WERI-Rb-1 (cell line): ENCODE measurements around the gene CLIC3.

ENCODE experiments used
- DNase-seq: peaks from one replicate; pipeline ENCODE4 v3.0.0-alpha.2; 2020
- H3K27ac ChIP-seq: fragments of 250-450 bp; sonication (Bioruptor Pico); 2 replicates; pipeline ENCODE4 v1.5.1; 2020; ENCODE audit warnings: mild to moderate bottlenecking, moderate library complexity
- H3K27me3 ChIP-seq: fragments of 250-450 bp; sonication (Bioruptor Pico); 2 replicates; pipeline ENCODE4 v1.5.1; 2021; ENCODE audit warnings: mild to moderate bottlenecking, low read depth, moderate library complexity; ENCODE audit not compliant: insufficient read depth, severe bottlenecking
- H3K36me3 ChIP-seq: fragments of 250-450 bp; sonication (Bioruptor Pico); 2 replicates; pipeline ENCODE4 v1.5.1; 2020; ENCODE audit warnings: mild to moderate bottlenecking, moderate library complexity
- H3K4me3 ChIP-seq: 2 replicates; pipeline ENCODE4 v1.5.1; 2011; ENCODE audit warnings: low read depth, mild to moderate bottlenecking, control low read depth, low read length
- H3K9me3 ChIP-seq: fragments of 250-450 bp; sonication (Bioruptor Pico); 2 replicates; pipeline ENCODE4 v1.5.1; 2021; ENCODE audit warnings: mild to moderate bottlenecking, moderate library complexity; ENCODE audit not compliant: severe bottlenecking
- CTCF ChIP-seq: IDR thresholded peaks from 2 replicates; pipeline ENCODE4 v1.5.1; 2011; ENCODE audit warnings: low read depth, mild to moderate bottlenecking, control low read depth, inconsistent platforms, low read length

Gene CLIC3

GRCh38 chr9:136972335-136972734, 24.0 kb downstream of the CLIC3 start:
- DNase-seq = no peak
- Histone ChIP-seq H3K27ac (no peak overlapping the region), H3K27me3 (no peaks in the 10 kb centered on the region), H3K9me3 (no peaks in the 10 kb centered on the region), H3K36me3 (no peaks in the 10 kb centered on the region), H3K4me3 (no peak overlapping the region)
- no peak for TF ChIP-seq CTCF

GRCh38 chr9:136971746-136972145, 24.6 kb downstream of the CLIC3 start:
- Histone ChIP-seq H3K4me3 (no peak overlapping the region), H3K27ac (no peak overlapping the region), H3K9me3 (no peaks in the 10 kb centered on the region), H3K36me3 (no peaks in the 10 kb centered on the region), H3K27me3 (no peaks in the 10 kb centered on the region)
- TF ChIP-seq CTCF = no peak
- no peak for DNase-seq

GRCh38 chr9:136970361-136970760, 26.0 kb downstream of the CLIC3 start:
- no peak for TF ChIP-seq CTCF
- H3K9me3 ChIP-seq = no peaks in the 10 kb centered on the region
- DNase-seq = no peak
- H3K27me3 ChIP-seq = no peaks in the 10 kb centered on the region
- no peak overlapping the region for H3K27ac ChIP-seq
- H3K4me3 ChIP-seq = no peak overlapping the region
- no peaks in the 10 kb centered on the region for H3K36me3 ChIP-seq

- Histone ChIP-seq H3K27me3 (no peaks in the 10 kb centered on the region), H3K9me3 (no peaks in the 10 kb centered on the region), H3K36me3 (no peaks in the 10 kb centered on the region), H3K27ac (no peak overlapping the region), H3K4me3 (no peak overlapping the region)
- DNase-seq = no peak
- TF ChIP-seq CTCF = no peak
Observed at GRCh38 chr9:136969774-136970173, 26.6 kb downstream of the CLIC3 start.

GRCh38 chr9:136969150-136969549, 27.2 kb downstream of the CLIC3 start:
- no peak for DNase-seq
- no peaks in the 10 kb centered on the region for H3K36me3 ChIP-seq
- TF ChIP-seq CTCF = no peak
- no peaks in the 10 kb centered on the region for H3K9me3 ChIP-seq
- H3K27ac ChIP-seq = no peak overlapping the region
- H3K4me3 ChIP-seq = no peak overlapping the region
- no peaks in the 10 kb centered on the region for H3K27me3 ChIP-seq

- Histone ChIP-seq H3K27me3 (no peaks in the 10 kb centered on the region), H3K4me3 (no peak overlapping the region), H3K36me3 (no peaks in the 10 kb centered on the region), H3K9me3 (no peaks in the 10 kb centered on the region), H3K27ac (no peak overlapping the region)
- no peak for TF ChIP-seq CTCF
- no peak for DNase-seq
Observed at GRCh38 chr9:136968333-136969127, 27.8 kb downstream of the CLIC3 start.
